HG02763 (cell line): ENCODE data around the gene PRSS3.
"Not testable (repeated sequence)": the region's sequence is repeated elsewhere in the genome, so short reads cannot be mapped to it uniquely, and the experiment has no call there.

Experiments used
- ATAC-seq: cut with Tn5 transposase; IDR thresholded peaks from one replicate; pipeline ENCODE4 v1.9.1; 2021; ENCODE audit warnings: mild to moderate bottlenecking, moderate library complexity; ENCODE audit not compliant: unreplicated experiment

Gene PRSS3

GRCh38 chr9:33795281-33795680 is at the start of gene PRSS3:
Gene PRSS3, plus strand, starts transcription at chr9:33795561. Its CDS starts 13 bp downstream, at chr9:33795574.
- no peak for ATAC-seq

GRCh38 chr9:33748633-33749304 is 46.6 kb upstream of the PRSS3 start:
- no peak for ATAC-seq

- not testable (repeated sequence) for ATAC-seq
Measured at GRCh38 chr9:33749305-33749654, 46.1 kb upstream of the PRSS3 start.

- no peak for ATAC-seq
Measured at GRCh38 chr9:33750307-33750838, 45.0 kb upstream of the PRSS3 start.

- ATAC-seq = no peak
Measured at GRCh38 chr9:33750839-33751339, 44.5 kb upstream of the PRSS3 start.

- no peak for ATAC-seq
Measured at GRCh38 chr9:33751536-33752129, 43.7 kb upstream of the PRSS3 start.

- no peak for ATAC-seq
Measured at GRCh38 chr9:33752130-33752637, 43.2 kb upstream of the PRSS3 start.

- not testable (repeated sequence) for ATAC-seq
Measured at GRCh38 chr9:33752789-33753188, 42.6 kb upstream of the PRSS3 start.

GRCh38 chr9:33759648-33760047 is 35.7 kb upstream of the PRSS3 start:
- not testable (repeated sequence) for ATAC-seq

GRCh38 chr9:33762343-33762742 is 33.0 kb upstream of the PRSS3 start:
- ATAC-seq = no peak

GRCh38 chr9:33763709-33764108 is 31.7 kb upstream of the PRSS3 start:
- ATAC-seq = not testable (repeated sequence)

GRCh38 chr9:33765411-33765810 is 29.9 kb upstream of the PRSS3 start:
- no peak for ATAC-seq

- not testable (repeated sequence) for ATAC-seq
Measured at GRCh38 chr9:33770156-33770880, 25.0 kb upstream of the PRSS3 start.

GRCh38 chr9:33773135-33773534 is 22.2 kb upstream of the PRSS3 start:
- ATAC-seq = not testable (repeated sequence)

GRCh38 chr9:33774074-33774659 is 21.2 kb upstream of the PRSS3 start:
- ATAC-seq = not testable (repeated sequence)

GRCh38 chr9:33776578-33776977 is 18.8 kb upstream of the PRSS3 start:
- no peak for ATAC-seq

GRCh38 chr9:33778700-33779351 is 16.5 kb upstream of the PRSS3 start:
- ATAC-seq = peak; percentile 63

GRCh38 chr9:33780276-33780675 is 15.1 kb upstream of the PRSS3 start:
- no peak for ATAC-seq

GRCh38 chr9:33781736-33782135 is 13.6 kb upstream of the PRSS3 start:
- ATAC-seq = no peak

GRCh38 chr9:33782395-33783152 is 12.8 kb upstream of the PRSS3 start:
- no peak for ATAC-seq
